GM13977 (cell line): ENCODE results near the gene CANT1.
"Not testable (repeated sequence)": the region's sequence is repeated elsewhere in the genome, so short reads cannot be mapped to it uniquely, and the experiment has no call there.

Experiments used
- DNase-seq: peaks from one replicate; pipeline ENCODE4 v3.0.0; 2012; ENCODE audit warnings: low spot score
- in situ Hi-C: fragments of 300-500 bp; cut with MboI; formaldehyde crosslinking; loops from one replicate; pipeline ENCODE4 v1.12.0; 2022; ENCODE audit warnings: low sequenced_read_pairs, low pct_unique_long_range_greater_than_20kb, mixed read lengths, inconsistent platforms; ENCODE audit not compliant: unreplicated experiment
- TF ChIP-seq, protein P1 (sequence below): IDR thresholded peaks from 2 replicates; pipeline ENCODE4 v1.5.1; 2012; ENCODE audit warnings: mild to moderate bottlenecking, control low read depth; ENCODE audit not compliant: insufficient read depth; ENCODE audit errors: extremely low read depth, missing control alignments

The CANT1 gene

DNA sequence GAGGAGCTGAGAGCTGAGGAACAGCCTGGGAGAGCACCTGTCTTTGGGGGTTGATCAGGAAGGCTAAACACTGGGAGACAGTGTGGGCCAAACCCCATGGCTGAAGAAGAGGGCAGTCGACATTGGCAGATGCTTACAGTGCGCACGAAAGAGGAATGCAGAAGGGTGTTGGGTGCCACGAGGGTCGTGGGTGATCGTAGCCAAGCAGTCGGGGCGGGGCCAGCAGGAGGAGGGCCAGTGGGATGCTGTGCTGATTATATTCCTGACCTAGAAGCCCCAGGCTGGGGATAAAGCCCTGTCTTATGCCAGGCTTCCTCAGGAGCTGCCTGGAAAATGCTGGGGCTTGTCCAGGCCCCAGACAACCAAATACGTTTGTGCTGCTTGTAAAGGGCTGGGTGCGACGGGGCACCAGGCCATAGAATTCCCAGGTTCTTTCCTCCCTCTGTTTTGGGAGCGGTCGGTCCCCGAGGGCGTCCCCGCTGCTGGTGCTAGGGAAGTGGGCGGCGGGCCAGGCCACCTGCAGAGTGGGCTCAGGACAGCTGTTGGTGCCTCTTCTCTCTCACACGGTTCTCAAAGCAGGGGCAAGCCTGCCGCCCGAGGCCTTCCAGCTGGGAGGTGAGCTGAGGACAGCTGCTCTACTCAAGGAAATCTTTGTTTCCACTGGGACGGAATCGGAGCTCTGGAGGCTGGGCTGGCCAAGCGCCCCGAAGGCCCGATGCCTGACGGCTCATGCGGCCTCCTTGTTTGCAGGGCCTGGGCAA lies 24.4 kb upstream of the CANT1 start:
- TF ChIP-seq, protein P1, sequence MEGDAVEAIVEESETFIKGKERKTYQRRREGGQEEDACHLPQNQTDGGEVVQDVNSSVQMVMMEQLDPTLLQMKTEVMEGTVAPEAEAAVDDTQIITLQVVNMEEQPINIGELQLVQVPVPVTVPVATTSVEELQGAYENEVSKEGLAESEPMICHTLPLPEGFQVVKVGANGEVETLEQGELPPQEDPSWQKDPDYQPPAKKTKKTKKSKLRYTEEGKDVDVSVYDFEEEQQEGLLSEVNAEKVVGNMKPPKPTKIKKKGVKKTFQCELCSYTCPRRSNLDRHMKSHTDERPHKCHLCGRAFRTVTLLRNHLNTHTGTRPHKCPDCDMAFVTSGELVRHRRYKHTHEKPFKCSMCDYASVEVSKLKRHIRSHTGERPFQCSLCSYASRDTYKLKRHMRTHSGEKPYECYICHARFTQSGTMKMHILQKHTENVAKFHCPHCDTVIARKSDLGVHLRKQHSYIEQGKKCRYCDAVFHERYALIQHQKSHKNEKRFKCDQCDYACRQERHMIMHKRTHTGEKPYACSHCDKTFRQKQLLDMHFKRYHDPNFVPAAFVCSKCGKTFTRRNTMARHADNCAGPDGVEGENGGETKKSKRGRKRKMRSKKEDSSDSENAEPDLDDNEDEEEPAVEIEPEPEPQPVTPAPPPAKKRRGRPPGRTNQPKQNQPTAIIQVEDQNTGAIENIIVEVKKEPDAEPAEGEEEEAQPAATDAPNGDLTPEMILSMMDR: no peak
- in situ Hi-C loops: no loop called here
- no peak for DNase-seq

DNA sequence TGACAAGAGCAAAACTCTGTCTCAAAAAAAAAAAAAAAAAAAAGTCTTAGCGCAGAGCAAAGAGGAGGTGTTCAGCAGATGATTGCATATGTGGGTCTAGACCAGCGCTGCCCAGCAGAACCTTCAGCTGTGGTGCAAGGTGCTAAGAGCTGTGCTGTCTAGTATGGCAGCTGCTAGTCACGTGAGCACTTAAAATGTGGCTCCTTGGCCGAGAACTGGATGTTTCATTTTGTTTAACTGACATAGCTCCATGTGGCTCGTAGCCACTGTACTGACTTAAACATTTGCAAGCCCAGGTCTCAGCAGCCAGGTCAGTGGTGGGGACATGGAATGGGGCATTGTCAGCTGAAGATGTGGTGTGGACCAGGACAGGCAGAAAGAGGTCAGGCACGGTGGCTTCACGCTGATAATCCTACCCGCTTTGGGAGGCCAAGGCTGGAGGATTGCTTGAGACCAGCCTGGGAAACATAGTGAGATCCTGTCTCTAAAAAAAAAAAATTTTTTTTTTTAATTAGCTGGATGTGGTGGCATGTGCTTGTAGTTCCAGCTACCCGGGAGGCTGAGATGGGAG lies 23.6 kb upstream of the CANT1 start:
- no peak for DNase-seq
- TF ChIP-seq, protein P1: no peak
- in situ Hi-C loops: no loop called here

DNA sequence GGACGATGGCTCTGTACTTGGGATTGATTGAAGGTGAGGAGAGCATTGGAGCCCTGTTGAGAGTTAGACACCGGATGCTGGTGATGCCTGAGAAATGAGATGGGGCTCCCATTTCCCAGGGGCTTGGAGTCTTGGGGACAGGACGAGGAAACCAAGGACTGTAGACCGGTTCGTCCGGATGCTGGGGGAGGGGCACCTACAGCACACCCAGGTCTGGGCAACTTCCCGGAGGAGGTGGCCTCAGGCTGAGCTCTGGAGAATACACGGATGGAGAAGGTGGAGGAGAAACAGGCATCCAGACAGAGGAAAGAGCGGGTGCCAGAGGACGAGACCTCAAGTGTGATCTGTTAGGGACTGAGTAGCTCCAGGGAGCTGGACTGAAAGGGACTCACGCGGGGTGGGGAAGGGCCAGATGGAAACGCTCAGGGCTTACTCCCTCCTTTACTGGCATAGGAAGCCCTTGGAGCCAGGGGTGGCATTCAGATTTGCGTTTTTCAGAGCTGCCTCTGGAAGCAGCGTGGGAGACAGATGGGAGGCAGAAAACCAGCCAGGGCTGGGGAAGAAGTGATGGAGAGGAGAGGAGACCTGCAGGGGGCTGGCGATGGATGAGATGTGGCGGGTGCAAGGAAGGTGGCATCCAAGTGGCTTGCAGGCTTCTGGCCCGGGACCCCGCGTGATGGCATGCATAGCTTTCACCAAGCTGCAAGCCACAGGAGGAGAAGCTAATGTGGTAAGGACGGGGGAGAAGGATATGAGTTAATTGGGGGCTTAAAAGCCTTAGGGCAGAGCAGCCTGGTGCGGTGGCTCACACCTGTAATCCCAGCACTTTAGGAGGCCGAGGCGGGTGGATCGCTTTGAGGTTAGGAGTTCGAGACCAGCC lies 22.7 kb upstream of the CANT1 start:
- in situ Hi-C loops: no loop called here
- TF ChIP-seq, protein P1: no peak
- DNase-seq: no peak

DNA sequence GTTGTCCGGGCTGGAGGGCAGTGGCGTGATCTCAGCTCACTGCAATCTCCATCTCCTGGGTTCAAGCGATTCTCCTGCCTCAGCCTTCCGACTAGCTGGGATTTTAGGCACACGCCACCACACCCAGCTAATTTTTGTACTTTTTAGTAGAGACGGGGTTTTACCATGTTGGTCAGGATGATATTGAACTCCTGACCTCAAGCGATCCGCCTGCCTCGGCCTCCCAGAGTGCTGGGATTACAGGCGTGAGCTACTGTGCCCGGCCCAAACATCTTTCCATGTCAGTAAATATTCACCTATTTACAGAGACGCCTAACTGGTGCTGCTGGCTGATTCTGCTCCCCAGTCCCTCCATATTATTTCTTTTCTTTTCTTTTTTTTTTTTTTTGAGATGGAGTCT lies 21.1 kb upstream of the CANT1 start:
- DNase-seq, in situ Hi-C loops: not testable (repeated sequence)

DNA sequence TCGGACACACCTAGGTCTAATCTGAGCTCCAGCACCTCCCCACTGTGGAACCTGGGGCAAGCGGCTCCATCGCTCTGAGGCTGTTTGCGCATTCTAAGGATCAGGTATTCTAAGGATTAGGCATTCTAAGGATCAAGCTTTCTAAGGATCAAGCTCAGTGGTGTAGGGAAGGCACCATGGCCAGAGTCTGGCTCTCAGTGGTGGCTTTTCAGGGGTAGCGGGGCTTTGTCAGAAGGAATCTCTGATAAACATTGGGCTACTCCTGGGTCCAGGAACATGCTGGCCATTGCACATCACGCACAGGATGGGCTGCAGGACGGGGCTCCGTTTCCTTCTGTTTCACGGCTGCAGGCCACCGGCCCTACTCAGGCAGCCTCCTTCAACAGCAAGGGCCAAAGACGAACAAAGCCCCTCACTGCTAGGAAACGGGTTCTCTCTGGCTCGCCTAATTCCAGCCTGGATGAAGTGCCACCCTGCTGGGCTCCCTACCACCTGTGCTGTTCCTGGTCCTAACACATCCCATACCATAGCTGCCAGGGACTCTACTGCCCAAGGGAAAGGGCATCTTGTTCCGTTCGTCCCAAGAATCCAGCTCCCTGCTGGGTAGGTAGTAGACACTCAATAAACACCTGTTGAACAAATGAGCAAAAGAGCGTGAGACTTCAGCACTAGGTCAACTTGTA lies 19.9 kb upstream of the CANT1 start:
- TF ChIP-seq, protein P1: no peak
- in situ Hi-C loops: no loop called here
- DNase-seq: no peak

DNA sequence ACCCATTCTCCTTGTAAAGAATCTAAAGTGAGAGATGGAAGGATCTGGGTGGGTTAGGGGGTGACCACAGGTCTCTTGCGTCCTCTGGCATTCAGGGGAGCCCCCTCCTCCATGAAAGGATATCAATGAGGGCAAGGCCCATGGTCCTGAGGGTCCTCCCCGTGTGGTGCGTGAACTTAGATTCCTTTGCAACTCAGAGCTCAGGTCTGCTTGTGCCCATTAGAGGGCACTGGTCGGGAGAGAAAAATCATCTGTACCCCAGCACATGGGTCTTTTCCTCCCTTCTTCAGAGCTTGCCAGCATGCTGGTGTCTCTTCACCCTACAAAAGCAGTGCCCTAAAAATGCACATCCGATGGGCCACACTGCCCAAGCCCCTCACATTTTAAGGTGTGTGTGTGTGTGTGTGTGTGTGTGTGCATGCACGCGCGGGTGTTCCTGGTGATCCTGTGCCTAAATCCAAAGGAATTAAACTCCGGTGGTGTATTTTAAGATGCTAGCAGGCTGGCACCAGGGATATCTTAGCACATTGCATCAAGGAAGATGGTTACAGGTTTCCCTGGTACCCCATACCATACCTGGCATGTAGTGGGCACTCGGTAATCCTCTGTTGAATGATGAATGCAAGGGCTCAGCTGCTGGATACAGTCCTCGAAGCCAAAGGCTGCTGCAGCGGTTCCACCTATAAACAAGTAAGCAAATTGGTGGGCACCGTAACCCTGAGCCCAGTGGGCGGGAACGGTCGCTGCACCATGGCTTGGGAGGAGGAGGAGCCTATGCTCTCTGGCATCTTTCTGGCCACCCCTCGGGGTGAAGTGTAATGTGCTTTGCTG lies 19.1 kb upstream of the CANT1 start:
- in situ Hi-C loops: no loop called here
- TF ChIP-seq, protein P1: no peak
- no peak for DNase-seq
